Panc1 (cell line): ENCODE data around the gene GUCY1A2. TPM values are rescaled to one million over a fixed set of nuclear protein-coding genes. Genes with fewer than 3 reads are reported as not detected.

Source experiments
- ATAC-seq: fragments of 200-7000 bp; cut with Tn5 transposase; 2 replicates; pipeline ENCODE4 v1.9.1; 2020; ENCODE audit warnings: mild to moderate bottlenecking, moderate library complexity
- BruUV-seq: library from RNA; stranded (reverse); fragments of 400-500 nt; replicated peaks from 2 replicates; lab custom pipeline; 2021; lab: Mats Ljungman, UMichigan
- CTCF ChIA-PET: fragments of 300-600 bp; sonication (Branson Sonifier 250); formaldehyde crosslinking; loops from one replicate; lab custom pipeline; 2022; ENCODE audit warnings: antibody characterized with exemption; lab: Charles Lee
- POLR2A ChIA-PET: fragments of 300-600 bp; sonication (Branson Sonifier 250); formaldehyde crosslinking; loops from one replicate; lab custom pipeline; 2022; ENCODE audit warnings: antibody characterized with exemption; lab: Charles Lee
- DNase-seq: peaks from one replicate; pipeline ENCODE4 v3.0.0-alpha.2; 2010; ENCODE audit warnings: low read depth, low spot score
- H3K27ac ChIP-seq: 2 replicates; pipeline ENCODE4 v1.5.1; 2011; ENCODE audit warnings: mild to moderate bottlenecking, low read length, inconsistent platforms
- H3K27me3 ChIP-seq: fragments of 200-500 bp; sonication (Bioruptor generic); 2 replicates; pipeline ENCODE4 v1.6.0; 2014; ENCODE audit warnings: low read length, inconsistent platforms; ENCODE audit not compliant: control insufficient read depth, insufficient read depth
- H3K36me3 ChIP-seq: fragments of 200-500 bp; sonication (Bioruptor generic); 2 replicates; pipeline ENCODE4 v1.5.1; 2014; ENCODE audit warnings: inconsistent platforms, mild to moderate bottlenecking, low read length, moderate library complexity; ENCODE audit not compliant: control insufficient read depth, insufficient read depth
- H3K4me1 ChIP-seq: 2 replicates; pipeline ENCODE4 v1.5.1; 2011; ENCODE audit warnings: inconsistent platforms, mild to moderate bottlenecking, low read length, moderate library complexity; ENCODE audit not compliant: control insufficient read depth, insufficient read depth
- H3K4me3 ChIP-seq, 2 experiments: 2 replicates each; pipeline ENCODE4 v1.5.1; 2011 to 2012; ENCODE audit warnings: low read depth in 2 of 2, low read length in 2 of 2, mild to moderate bottlenecking in 2 of 2, inconsistent platforms in 1 of 2, moderate library complexity in 1 of 2
- H3K9me3 ChIP-seq: fragments of 200-500 bp; sonication (Bioruptor generic); 2 replicates; pipeline ENCODE4 v1.5.1; 2014; ENCODE audit warnings: low read depth, mild to moderate bottlenecking, inconsistent platforms, low read length, moderate library complexity; ENCODE audit not compliant: control insufficient read depth, insufficient read depth
- POLR2AphosphoS5 ChIP-seq: IDR thresholded peaks from 2 replicates; pipeline ENCODE4 v1.6.1; 2012; ENCODE audit warnings: mild to moderate bottlenecking, low read depth, low read length, moderate library complexity
- SIN3A ChIP-seq: IDR thresholded peaks from 2 replicates; pipeline ENCODE4 v1.6.1; 2012; ENCODE audit warnings: low read depth, mild to moderate bottlenecking, low read length, moderate library complexity, borderline replicate concordance; ENCODE audit not compliant: insufficient read depth
- TCF7L2 ChIP-seq: IDR thresholded peaks from 2 replicates; pipeline ENCODE4 v1.6.1; 2011; ENCODE audit warnings: mild to moderate bottlenecking, low read depth, low read length, inconsistent platforms
- in situ Hi-C: cut with HindIII; loops from 2 replicates; pipeline ENCODE4 v1.10.0; 2016; ENCODE audit warnings: low sequenced_read_pairs, low pct_unique_long_range_greater_than_20kb
- intact Hi-C: fragments of 100-400 bp; cut with micrococcal nuclease; formaldehyde crosslinking; loops from one replicate; pipeline ENCODE4 v1.10.0; 2022; ENCODE audit not compliant: unreplicated experiment
- total RNA-seq: library from RNA; stranded (reverse); gene quantifications from one replicate; pipeline ENCODE4 v1.2.1, GENCODE V29; 2021; ENCODE audit not compliant: unreplicated experiment
- TF ChIP-seq, protein P1 (sequence below): fragments of 450-650 bp; IDR thresholded peaks from 2 replicates; pipeline ENCODE4 v1.5.1; 2017; ENCODE audit warnings: mild to moderate bottlenecking
- TF ChIP-seq, protein P2 (sequence below), 2 experiments: IDR thresholded peaks; 2 replicates each; pipeline ENCODE4 v1.6.1; 2011 to 2012; ENCODE audit warnings: low read depth in 2 of 2, control low read depth in 1 of 2, low read length in 1 of 2, mild to moderate bottlenecking in 1 of 2, moderate library complexity in 1 of 2; ENCODE audit not compliant: insufficient read depth in 1 of 2

The GUCY1A2 gene
- total RNA-seq, 1 experiment from 2014 or later = 1.9 TPM

DNA sequence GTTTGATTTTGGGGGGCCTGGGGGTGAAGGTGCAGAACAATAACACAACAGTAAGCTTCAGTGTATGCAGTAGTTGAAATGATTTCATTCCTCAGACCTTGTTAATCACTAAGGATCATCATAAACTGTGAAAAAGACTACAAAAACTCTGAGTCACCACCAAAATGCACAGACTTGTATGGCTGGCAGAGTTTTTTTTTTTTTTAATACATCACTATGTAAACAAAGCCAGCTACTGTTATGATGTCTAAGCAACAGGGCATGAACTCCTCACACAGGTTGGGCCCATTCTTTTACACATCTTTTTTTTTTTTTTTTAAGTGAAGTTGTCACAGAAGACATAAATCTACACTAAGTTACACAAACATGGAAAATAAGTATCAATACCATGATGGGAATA is 311.9 kb downstream of the GUCY1A2 start:
- no TSS peak for BruUV-seq
- in situ Hi-C loops (no loop called here), intact Hi-C loops (no loop called here)
- POLR2A ChIA-PET = no interaction called here
- H3K9me3 ChIP-seq = no peaks in the 10 kb centered on the region
- no peaks in the 10 kb centered on the region; the same call in 1 of the 2 replicates for H3K36me3 ChIP-seq
- no peak overlapping the region for H3K4me3 ChIP-seq
- H3K4me1 ChIP-seq = peaks cover 11% of the 10 kb centered on the region
- no peaks in the 10 kb centered on the region for H3K27me3 ChIP-seq
- CTCF ChIA-PET = interaction anchor here (0.6 to 0.7 kb wide), 2 partner anchors 238 to 319 kb away, joined by 5 to 6 read pairs; no protein-coding TSS in a partner anchor
- TF ChIP-seq POLR2AphosphoS5 = peak; percentile 56
- TF ChIP-seq, protein P1, sequence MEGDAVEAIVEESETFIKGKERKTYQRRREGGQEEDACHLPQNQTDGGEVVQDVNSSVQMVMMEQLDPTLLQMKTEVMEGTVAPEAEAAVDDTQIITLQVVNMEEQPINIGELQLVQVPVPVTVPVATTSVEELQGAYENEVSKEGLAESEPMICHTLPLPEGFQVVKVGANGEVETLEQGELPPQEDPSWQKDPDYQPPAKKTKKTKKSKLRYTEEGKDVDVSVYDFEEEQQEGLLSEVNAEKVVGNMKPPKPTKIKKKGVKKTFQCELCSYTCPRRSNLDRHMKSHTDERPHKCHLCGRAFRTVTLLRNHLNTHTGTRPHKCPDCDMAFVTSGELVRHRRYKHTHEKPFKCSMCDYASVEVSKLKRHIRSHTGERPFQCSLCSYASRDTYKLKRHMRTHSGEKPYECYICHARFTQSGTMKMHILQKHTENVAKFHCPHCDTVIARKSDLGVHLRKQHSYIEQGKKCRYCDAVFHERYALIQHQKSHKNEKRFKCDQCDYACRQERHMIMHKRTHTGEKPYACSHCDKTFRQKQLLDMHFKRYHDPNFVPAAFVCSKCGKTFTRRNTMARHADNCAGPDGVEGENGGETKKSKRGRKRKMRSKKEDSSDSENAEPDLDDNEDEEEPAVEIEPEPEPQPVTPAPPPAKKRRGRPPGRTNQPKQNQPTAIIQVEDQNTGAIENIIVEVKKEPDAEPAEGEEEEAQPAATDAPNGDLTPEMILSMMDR = no peak
- TF ChIP-seq TCF7L2 = peak; percentile 44
- peak overlapping the region; percentile 66; the same call in 1 of the 2 replicates for H3K27ac ChIP-seq
- ATAC-seq (peak; percentile 99), DNase-seq (peak; percentile 79)

DNA sequence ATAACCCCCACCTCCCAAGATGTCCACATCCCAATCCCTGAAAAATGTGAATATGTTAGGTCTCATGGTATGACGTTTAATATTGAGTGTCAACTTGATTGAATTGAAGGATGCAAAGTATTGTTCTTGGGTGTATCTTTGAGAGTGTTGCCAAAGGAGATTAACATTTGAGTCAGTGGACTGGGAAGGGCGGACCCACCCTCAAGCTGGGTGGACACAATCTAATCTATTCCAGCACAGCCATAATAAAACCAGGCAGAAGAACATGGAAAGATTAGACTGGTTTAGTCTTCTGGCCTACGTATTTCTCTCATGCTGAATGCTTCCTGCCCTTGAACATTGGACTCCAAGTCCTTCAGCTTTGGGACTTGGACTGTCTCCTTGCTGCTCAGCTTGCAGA is 315.5 kb downstream of the GUCY1A2 start:
- no peaks in the 10 kb centered on the region for H3K9me3 ChIP-seq
- ATAC-seq (no peak), DNase-seq (no peak)
- intact Hi-C loops (no loop called here), in situ Hi-C loops (no loop called here)
- TF ChIP-seq, protein P2, sequence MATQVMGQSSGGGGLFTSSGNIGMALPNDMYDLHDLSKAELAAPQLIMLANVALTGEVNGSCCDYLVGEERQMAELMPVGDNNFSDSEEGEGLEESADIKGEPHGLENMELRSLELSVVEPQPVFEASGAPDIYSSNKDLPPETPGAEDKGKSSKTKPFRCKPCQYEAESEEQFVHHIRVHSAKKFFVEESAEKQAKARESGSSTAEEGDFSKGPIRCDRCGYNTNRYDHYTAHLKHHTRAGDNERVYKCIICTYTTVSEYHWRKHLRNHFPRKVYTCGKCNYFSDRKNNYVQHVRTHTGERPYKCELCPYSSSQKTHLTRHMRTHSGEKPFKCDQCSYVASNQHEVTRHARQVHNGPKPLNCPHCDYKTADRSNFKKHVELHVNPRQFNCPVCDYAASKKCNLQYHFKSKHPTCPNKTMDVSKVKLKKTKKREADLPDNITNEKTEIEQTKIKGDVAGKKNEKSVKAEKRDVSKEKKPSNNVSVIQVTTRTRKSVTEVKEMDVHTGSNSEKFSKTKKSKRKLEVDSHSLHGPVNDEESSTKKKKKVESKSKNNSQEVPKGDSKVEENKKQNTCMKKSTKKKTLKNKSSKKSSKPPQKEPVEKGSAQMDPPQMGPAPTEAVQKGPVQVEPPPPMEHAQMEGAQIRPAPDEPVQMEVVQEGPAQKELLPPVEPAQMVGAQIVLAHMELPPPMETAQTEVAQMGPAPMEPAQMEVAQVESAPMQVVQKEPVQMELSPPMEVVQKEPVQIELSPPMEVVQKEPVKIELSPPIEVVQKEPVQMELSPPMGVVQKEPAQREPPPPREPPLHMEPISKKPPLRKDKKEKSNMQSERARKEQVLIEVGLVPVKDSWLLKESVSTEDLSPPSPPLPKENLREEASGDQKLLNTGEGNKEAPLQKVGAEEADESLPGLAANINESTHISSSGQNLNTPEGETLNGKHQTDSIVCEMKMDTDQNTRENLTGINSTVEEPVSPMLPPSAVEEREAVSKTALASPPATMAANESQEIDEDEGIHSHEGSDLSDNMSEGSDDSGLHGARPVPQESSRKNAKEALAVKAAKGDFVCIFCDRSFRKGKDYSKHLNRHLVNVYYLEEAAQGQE (IDR thresholded peaks at IDR 0.05; ENCODE audit: insufficient read depth in 1 of 2, low read depth in 2 of 2, low read length in 1 of 2) = no peak
- TF ChIP-seq SIN3A (no peak), POLR2AphosphoS5 (no peak), TCF7L2 (no peak)
- TF ChIP-seq, protein P1 = no peak
- H3K36me3 ChIP-seq = no peaks in the 10 kb centered on the region
- no peaks in the 10 kb centered on the region for H3K27me3 ChIP-seq
- no TSS peak for BruUV-seq
- CTCF ChIA-PET = no interaction called here
- POLR2A ChIA-PET = no interaction called here
- H3K4me1 ChIP-seq = peaks cover 11% of the 10 kb centered on the region
- no peak overlapping the region for H3K4me3 ChIP-seq
- no peak overlapping the region for H3K27ac ChIP-seq
